ENCODE results near the gene RTN4.

RTN4 gene

DNA sequence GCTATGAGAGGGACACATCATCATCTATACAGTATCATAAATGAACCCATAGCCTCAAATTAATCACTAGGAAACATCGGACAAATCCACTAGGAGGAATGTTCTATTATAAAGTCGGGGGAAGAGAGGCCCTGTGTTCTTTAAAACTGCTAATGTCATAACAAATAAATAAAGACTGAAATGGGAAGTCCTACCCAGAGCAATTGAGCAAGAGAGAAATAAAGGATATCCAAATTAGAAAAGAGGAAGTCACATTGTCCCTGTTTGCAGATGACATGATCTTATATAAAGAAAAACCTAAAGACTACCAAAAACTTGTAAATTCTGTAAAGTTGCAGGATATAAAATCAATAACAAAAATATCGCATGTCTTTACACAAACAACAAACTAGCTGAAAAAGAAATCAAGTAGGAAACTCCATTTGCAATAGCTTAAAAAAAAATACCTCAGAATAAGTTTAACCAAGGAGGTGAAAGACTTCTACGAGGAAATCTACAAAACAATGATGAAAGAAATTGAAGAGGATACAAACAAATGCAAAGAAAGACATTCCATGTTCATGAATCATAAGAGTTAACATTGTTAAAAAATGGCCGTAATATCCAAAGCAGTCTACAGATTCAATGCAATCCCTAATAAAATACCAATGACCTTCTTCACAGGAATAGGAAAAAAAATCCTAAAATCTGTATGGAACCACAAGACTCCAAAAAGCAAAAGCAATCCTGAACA is 30.6 kb downstream of the RTN4 start:
- Histone ChIP-seq H3K36me3 (ENCODE audit: control insufficient read depth, insufficient read depth, low read length) (no peaks in the 10 kb centered on the region), H3K4me3 (replicated peaks; ENCODE audit: low read depth, low read length) (no peak overlapping the region), H3K27me3 (replicated peaks; ENCODE audit: control insufficient read depth, insufficient read depth, low read length) (no peaks in the 10 kb centered on the region)
- TF ChIP-seq, protein P1, sequence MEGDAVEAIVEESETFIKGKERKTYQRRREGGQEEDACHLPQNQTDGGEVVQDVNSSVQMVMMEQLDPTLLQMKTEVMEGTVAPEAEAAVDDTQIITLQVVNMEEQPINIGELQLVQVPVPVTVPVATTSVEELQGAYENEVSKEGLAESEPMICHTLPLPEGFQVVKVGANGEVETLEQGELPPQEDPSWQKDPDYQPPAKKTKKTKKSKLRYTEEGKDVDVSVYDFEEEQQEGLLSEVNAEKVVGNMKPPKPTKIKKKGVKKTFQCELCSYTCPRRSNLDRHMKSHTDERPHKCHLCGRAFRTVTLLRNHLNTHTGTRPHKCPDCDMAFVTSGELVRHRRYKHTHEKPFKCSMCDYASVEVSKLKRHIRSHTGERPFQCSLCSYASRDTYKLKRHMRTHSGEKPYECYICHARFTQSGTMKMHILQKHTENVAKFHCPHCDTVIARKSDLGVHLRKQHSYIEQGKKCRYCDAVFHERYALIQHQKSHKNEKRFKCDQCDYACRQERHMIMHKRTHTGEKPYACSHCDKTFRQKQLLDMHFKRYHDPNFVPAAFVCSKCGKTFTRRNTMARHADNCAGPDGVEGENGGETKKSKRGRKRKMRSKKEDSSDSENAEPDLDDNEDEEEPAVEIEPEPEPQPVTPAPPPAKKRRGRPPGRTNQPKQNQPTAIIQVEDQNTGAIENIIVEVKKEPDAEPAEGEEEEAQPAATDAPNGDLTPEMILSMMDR (IDR thresholded peaks at IDR 0.05; ENCODE audit: insufficient read depth, low read length, poor library complexity, severe bottlenecking) = no peak
- DNase-seq (ENCODE audit: extremely low read depth, insufficient read length) = no peak

DNA sequence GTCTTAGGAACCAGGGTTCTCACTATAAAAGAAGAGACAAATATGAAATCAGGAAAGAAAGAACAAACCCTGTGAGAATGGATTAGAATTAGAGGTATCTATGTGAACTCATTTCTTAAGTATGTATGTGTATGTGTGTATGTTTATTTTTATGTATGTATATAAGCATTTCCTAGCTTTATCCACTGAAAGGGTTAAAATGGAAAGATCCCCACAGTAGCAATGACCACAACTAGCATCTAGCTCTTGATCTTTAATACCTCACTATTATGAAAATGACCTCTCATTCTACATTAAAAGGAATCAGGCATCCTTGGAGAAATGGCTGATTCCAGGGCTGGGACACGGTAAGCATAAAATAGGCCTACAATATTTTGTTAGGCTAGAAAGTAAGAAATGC is 31.6 kb downstream of the RTN4 start:
- TF ChIP-seq, protein P1 (IDR thresholded peaks at IDR 0.05; ENCODE audit: insufficient read depth, low read length, poor library complexity, severe bottlenecking) = no peak
- DNase-seq (ENCODE audit: extremely low read depth, insufficient read length) = no peak
- Histone ChIP-seq H3K27me3 (replicated peaks; ENCODE audit: control insufficient read depth, insufficient read depth, low read length) (no peaks in the 10 kb centered on the region), H3K4me3 (replicated peaks; ENCODE audit: low read depth, low read length) (no peak overlapping the region), H3K36me3 (ENCODE audit: control insufficient read depth, insufficient read depth, low read length) (no peaks in the 10 kb centered on the region)

DNA sequence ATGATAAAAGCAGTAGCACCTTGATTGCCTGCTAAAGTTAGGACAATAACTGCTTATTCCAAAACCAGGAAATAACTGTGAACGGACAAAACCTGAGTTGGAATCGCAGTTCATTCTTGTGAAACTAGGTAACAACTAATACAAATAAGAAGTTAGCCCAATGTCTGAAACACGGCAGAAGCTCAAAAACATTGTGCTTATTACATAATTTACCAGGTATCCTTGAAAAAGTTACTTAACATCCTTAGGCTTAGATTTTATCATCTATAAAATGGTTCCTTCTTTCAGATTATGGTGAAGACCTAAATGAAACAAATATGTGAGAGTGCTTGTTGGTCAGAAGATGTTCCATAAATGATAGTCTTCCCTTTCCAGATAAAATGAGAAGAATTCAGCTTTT is 32.4 kb downstream of the RTN4 start:
- H3K36me3 ChIP-seq (ENCODE audit: control insufficient read depth, insufficient read depth, low read length) = no peaks in the 10 kb centered on the region
- no peak for DNase-seq (ENCODE audit: extremely low read depth, insufficient read length)

DNA sequence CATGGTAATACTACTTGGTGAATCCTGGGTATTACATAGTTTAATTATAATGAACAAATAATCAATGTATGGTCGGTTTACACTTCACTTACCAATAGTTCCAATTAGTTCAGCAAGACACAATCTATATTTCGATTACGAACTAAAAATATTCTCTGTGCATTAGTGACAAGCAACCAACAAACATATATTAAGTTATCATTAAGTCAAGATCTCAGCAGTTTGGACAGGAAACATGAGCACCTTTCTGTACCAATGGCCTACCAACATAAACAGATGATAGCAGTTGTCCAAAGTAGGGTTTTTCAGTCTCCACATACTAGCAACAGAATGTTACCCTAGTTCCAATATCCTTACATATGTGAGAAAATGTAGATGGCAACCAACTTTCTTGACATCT is 32.8 kb downstream of the RTN4 start:
- no peaks in the 10 kb centered on the region for H3K36me3 ChIP-seq (ENCODE audit: control insufficient read depth, insufficient read depth, low read length)

More for the DNA sequence above, 32.4 kb downstream of the RTN4 start:
- TF ChIP-seq, protein P1 (IDR thresholded peaks at IDR 0.05; ENCODE audit: insufficient read depth, low read length, poor library complexity, severe bottlenecking) = no peak
- no peak overlapping the region for H3K4me3 ChIP-seq (replicated peaks; ENCODE audit: low read depth, low read length)
- no peaks in the 10 kb centered on the region for H3K27me3 ChIP-seq (replicated peaks; ENCODE audit: control insufficient read depth, insufficient read depth, low read length)

GRCh38 chr2:55014962-55015939 is 35.0 kb downstream of the RTN4 start:
- TF ChIP-seq, protein P1 (IDR thresholded peaks at IDR 0.05; ENCODE audit: insufficient read depth, low read length, poor library complexity, severe bottlenecking) = peak; percentile 59
- Histone ChIP-seq H3K27me3 (replicated peaks; ENCODE audit: control insufficient read depth, insufficient read depth, low read length) (no peaks in the 10 kb centered on the region), H3K4me3 (replicated peaks; ENCODE audit: low read depth, low read length) (no peak overlapping the region), H3K36me3 (ENCODE audit: control insufficient read depth, insufficient read depth, low read length) (no peaks in the 10 kb centered on the region)
- no peak for DNase-seq (ENCODE audit: extremely low read depth, insufficient read length)

More for the DNA sequence above, 32.8 kb downstream of the RTN4 start:
- H3K27me3 ChIP-seq (replicated peaks; ENCODE audit: control insufficient read depth, insufficient read depth, low read length) = no peaks in the 10 kb centered on the region
- TF ChIP-seq, protein P1 (IDR thresholded peaks at IDR 0.05; ENCODE audit: insufficient read depth, low read length, poor library complexity, severe bottlenecking) = no peak
- H3K4me3 ChIP-seq (replicated peaks; ENCODE audit: low read depth, low read length) = no peak overlapping the region
- DNase-seq (ENCODE audit: extremely low read depth, insufficient read length) = no peak

Data from GM06990 (cell line).